Measurements from ENCODE around the gene AP3D1. TPM values are rescaled to one million over a fixed set of nuclear protein-coding genes. Genes with fewer than 3 reads are reported as not detected.

Gene AP3D1
- total RNA-seq, 1 donor from 2014 or later = 157 TPM

- H3K9me3 Mint-ChIP-seq (ENCODE audit: low read depth) = no peaks in the 10 kb centered on the region
- peaks cover 17% of the 10 kb centered on the region for H3K36me3 Mint-ChIP-seq (ENCODE audit: low read depth)
- no peak for TF ChIP-seq CTCF (IDR thresholded peaks at IDR 0.05)
- DNase-seq (ENCODE audit: low spot score) = peak; percentile 72
- H3K27ac Mint-ChIP-seq (ENCODE audit: unreplicated experiment) = no peak overlapping the region
- H3K4me3 Mint-ChIP-seq (ENCODE audit: unreplicated experiment) = no peak overlapping the region
- no peaks in the 10 kb centered on the region for H3K27me3 Mint-ChIP-seq (ENCODE audit: low read depth)
- H3K4me1 Mint-ChIP-seq (ENCODE audit: low read depth) = no peaks in the 10 kb centered on the region
Measured at GRCh38 chr19:2122251-2122650, 29.1 kb downstream of the AP3D1 start.

- no peak overlapping the region for H3K27ac Mint-ChIP-seq (ENCODE audit: unreplicated experiment)
- peaks cover 16% of the 10 kb centered on the region for H3K36me3 Mint-ChIP-seq (ENCODE audit: low read depth)
- peak; percentile 77 for DNase-seq (ENCODE audit: low spot score)
- H3K4me3 Mint-ChIP-seq (ENCODE audit: unreplicated experiment) = no peak overlapping the region
- TF ChIP-seq CTCF (IDR thresholded peaks at IDR 0.05) = no peak
- H3K9me3 Mint-ChIP-seq (ENCODE audit: low read depth) = no peaks in the 10 kb centered on the region
- no peaks in the 10 kb centered on the region for H3K27me3 Mint-ChIP-seq (ENCODE audit: low read depth)
- no peaks in the 10 kb centered on the region for H3K4me1 Mint-ChIP-seq (ENCODE audit: low read depth)
Measured at GRCh38 chr19:2121416-2122051, 29.8 kb downstream of the AP3D1 start.

DNA sequence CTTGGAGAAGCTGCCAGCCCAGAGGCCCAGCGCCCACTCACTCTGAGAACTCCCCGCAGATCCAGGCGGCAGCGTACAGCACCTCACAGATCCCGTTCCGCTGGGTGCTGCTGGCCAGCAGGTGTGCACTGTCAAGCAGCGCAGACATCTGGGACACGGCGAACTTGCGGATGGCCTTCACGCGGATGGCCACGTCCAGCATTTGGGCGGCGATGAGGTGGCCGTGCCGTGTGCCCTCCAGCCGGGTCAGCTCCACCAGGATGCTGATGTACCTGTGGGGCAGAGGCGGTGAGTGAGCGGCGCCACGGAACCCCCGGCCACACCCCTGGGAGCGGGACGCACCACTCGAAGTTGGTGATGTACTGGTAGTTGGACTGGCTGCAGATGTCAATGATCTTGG lies 30.5 kb downstream of the AP3D1 start:
- DNase-seq (ENCODE audit: low spot score) = peak; percentile 71
- Mint-ChIP-seq H3K27me3 (ENCODE audit: low read depth) (no peaks in the 10 kb centered on the region), H3K9me3 (ENCODE audit: low read depth) (no peaks in the 10 kb centered on the region), H3K4me1 (ENCODE audit: low read depth) (no peaks in the 10 kb centered on the region), H3K4me3 (ENCODE audit: unreplicated experiment) (no peak overlapping the region), H3K27ac (ENCODE audit: unreplicated experiment) (no peak overlapping the region), H3K36me3 (ENCODE audit: low read depth) (peaks cover 18% of the 10 kb centered on the region)
- TF ChIP-seq CTCF (IDR thresholded peaks at IDR 0.05) = no peak

- no peak for TF ChIP-seq CTCF (IDR thresholded peaks at IDR 0.05)
- Mint-ChIP-seq H3K9me3 (ENCODE audit: low read depth) (no peaks in the 10 kb centered on the region), H3K4me3 (ENCODE audit: unreplicated experiment) (no peak overlapping the region), H3K4me1 (ENCODE audit: low read depth) (peaks cover 2% of the 10 kb centered on the region), H3K27ac (ENCODE audit: unreplicated experiment) (no peak overlapping the region), H3K27me3 (ENCODE audit: low read depth) (no peaks in the 10 kb centered on the region), H3K36me3 (ENCODE audit: low read depth) (peaks cover 23% of the 10 kb centered on the region)
- DNase-seq (ENCODE audit: low spot score) = peak; percentile 85
Measured at GRCh38 chr19:2119921-2120785, 31.2 kb downstream of the AP3D1 start.

DNA sequence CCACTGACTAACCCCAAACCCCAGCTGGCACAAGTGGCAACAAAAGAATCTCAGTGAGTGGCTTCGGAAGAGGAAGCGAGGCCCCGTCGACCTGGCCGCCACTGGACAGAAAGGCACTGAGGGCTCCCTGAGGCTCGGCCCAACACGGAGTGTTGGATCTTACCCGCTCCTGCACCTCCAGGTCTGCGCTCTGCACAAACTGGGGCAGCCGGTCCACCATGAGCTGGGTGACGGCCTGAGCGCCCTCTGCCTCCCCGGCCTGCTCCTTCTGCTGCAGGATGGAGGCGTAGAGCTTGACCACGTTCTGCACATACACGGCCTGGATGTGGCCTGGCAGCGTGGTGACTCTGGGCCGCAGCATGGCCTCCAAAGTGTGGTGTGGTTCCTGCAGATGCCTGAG lies 32.9 kb downstream of the AP3D1 start:
- H3K36me3 Mint-ChIP-seq (ENCODE audit: low read depth) = peaks cover 33% of the 10 kb centered on the region
- H3K27ac Mint-ChIP-seq (ENCODE audit: unreplicated experiment) = no peak overlapping the region
- no peaks in the 10 kb centered on the region for H3K27me3 Mint-ChIP-seq (ENCODE audit: low read depth)
- no peak overlapping the region for H3K4me3 Mint-ChIP-seq (ENCODE audit: unreplicated experiment)
- TF ChIP-seq CTCF (IDR thresholded peaks at IDR 0.05) = no peak
- H3K4me1 Mint-ChIP-seq (ENCODE audit: low read depth) = peaks cover 13% of the 10 kb centered on the region
- no peaks in the 10 kb centered on the region for H3K9me3 Mint-ChIP-seq (ENCODE audit: low read depth)
- peak; percentile 70 for DNase-seq (ENCODE audit: low spot score)

Data from chondrocyte (in vitro differentiated cells).